Stimulated activated CD8-positive, alpha-beta memory T cell treated with anti-CD3 and anti-CD28 coated beads, Interleukin-4, amount 100 ng/mL, for 4 hours (primary cell): Measurements from ENCODE around the gene BTG4.

Experiments
- DNase-seq, 2 donors: peaks; one replicate each; pipeline ENCODE4 v3.0.0-alpha.2; 2020; ENCODE audit warnings: low read depth in 2 of 2, low spot score in 1 of 2

BTG4 gene

DNA sequence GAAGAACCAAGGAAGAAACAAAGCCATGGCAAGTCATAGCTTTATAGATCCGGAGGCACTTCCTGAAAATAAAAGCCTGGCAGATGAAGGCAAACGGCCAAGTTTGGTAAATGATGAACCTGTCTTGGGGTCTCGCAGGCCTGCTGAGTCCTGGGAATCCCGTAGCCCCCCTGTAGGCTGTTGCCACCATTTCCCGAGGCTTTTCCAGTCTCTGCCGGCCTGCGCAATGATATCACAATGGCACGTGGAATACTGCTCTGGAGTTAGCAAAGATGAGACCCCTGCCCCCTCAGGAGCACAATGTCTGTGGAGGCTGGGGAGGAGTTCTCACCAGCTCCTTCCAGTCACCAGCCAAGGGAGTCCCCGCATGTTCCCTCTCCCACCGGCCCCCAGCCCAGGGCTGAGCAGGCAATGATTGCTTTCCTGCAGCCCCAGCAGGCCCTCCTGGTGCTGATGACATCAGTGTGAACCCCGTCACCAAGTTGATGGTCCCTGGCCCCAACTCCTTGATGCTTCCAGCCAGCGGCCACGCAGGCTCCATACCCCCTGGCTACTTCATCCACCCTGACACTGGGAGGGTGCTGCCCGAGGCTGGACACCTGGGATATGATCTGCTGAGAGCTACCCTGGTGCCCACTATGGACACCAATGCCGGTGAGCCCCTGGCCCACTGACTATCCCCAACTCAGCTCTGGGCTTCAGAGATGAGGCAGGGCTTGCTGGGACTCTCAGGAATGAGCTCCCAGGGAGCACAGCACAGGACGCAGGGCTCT lies 55.9 kb downstream of the BTG4 start:
- no peak for DNase-seq

DNA sequence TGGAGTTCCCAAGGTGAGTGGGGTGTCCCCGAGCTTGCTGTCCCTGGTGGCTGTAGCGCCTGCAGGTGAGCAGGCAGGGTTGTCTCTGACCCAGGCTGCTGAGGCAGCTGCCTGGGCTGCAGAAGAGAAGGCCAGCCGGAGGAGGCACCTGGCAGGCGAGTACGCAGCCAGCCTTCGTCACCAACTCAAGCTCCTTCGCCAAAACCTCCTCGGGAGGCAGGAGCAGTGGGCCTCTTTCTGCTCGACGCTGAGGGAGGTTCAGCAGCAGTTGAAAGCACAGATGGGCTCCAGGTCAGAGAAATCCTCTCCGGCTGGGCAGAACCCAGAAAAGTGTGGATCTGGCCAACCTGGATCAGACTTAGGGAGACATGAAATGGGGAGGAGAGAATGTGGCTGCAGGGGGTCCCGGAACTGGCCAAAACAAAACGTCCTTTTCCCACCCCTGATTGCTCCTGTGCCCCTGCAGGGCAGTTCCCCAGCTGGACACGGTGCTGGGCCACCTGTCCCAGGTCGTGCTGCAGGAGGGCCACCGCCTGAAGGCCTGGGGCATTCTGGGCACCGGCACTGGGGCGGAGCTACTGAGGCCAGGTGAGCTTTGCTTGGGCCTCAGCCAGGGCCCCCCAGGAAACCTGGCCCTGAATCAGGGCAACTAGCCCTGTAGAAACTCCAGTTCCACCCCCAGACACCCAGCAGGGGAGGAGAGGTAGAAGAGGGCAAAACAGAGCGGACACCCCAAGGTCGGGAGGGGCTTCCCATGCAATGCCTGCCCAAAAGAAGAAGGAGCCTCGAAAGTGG lies 56.7 kb downstream of the BTG4 start:
- DNase-seq, result no peak

DNA sequence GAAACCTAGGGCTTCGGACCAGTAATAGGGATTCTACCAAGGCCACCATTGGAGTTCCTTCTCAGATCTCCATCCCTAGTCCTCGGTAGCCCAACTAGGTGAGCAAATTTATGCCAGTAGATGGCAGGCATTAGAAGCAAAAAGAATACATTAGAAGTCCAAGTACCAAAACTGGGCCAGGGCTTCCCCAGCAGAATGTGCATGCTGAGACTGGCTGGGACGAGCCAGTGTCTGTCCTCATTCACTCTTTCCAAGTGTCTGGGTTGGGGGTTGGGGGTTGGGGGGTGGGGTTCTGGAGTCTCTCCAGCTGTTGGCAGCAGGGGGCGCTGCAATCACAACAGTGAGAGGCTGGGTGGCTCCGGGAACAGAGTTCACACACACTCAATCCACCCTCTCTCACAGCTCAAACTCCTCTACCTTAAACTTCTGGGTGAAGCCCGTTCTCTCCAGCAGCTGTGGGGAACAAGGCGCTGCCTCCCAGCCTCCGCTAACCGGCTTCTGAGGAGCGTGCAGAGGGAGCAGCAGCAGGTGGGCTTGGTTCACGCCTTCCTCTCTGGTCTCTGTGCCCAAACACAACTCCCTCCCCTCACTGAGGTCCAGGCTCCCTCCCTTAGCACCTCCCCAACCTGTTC lies 57.5 kb downstream of the BTG4 start:
- peak; percentile 4 to 17 for DNase-seq

DNA sequence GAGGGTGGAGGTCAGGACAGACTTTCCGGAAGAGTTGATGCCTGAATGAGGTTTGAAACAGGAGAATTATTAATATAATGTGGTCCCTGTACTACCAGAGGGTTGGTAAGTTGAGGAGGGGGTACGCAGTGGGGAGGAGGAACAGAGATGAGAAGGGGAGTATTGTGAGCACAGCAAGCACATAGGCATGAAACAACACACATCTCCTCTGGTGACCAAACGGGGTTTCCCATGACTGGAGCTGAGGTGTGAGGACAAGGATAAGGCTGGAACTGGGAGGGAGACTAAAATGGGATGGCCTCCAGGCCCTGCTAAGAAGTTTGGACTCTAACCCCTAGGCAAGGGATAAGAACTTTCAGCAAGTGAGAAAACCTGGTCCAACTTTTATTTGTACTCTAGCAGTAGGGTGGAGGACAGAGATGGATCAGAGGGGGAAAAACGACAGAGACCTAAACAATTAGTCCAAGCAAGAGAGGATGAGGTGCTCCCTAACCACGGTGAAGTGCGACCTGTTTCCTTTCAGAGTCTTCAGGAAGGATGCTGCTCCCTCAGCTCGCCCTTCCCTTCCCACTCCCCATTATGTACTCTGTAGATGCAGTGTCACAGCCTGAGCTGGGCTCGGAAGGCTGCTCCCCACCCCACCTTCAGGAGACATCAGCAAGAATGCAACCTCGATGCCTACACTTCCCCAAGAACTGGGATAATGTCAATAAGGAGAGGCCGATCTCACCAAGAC lies 59.2 kb downstream of the BTG4 start:
- no peak for DNase-seq

DNA sequence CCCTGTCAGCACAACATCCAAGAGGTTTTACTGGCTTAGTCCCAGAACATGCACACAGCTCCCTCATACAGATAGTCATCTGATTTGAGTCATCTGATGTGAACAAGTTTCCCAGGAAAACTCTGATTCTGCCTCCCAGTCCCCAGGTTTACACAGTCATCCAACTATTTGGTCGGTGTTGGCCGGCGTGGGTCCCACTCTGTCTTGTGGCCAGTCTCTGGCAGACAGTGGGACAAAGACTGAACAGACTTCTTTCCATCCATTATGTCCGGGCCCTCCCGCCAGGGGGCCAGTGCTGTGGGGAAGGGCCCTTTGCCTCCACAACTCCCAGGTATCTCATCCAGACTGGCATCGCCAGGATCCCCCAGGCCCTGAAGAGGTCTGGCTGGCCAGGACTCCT lies 60.0 kb downstream of the BTG4 start:
- DNase-seq, result no peak

DNA sequence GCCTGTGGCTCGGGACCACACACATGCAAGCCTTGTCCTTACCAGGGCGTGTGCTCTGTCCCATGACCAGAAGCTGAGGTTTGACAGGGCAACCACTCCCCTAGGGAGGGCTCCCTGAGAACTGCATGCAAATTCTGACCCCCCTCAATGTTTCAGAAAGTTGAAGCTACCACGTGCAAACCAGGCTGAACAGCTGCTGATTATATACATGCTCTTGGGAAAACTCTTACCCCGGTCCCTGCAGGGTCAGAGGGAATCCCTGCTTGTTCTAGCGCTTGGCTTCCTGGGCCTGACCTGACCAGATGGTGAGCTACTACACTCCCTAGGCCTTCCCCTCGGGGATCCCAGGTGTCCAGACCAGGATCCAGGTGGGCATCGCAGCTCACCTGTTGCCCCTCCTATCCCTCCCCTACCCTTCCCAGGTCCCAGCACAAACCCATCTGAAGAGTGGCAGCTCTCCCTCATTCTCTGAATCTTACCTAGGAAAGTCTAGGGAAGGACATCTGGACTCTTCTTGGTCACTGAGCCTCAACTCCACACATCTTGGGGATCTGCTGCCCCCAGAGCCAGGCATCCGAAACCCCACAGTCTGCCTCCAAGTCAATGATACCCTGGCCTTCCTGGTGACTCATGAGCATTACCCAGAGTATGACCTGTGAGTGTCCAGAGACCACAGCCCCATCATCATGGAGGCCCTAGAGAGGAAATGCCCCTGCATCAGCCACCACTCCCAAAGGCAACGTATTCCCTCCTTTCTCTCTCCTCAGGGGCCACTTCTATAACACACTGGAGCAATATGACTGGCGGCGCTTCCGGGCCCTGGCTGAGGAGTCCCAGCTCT lies 61.5 kb downstream of the BTG4 start:
- no peak for DNase-seq

DNA sequence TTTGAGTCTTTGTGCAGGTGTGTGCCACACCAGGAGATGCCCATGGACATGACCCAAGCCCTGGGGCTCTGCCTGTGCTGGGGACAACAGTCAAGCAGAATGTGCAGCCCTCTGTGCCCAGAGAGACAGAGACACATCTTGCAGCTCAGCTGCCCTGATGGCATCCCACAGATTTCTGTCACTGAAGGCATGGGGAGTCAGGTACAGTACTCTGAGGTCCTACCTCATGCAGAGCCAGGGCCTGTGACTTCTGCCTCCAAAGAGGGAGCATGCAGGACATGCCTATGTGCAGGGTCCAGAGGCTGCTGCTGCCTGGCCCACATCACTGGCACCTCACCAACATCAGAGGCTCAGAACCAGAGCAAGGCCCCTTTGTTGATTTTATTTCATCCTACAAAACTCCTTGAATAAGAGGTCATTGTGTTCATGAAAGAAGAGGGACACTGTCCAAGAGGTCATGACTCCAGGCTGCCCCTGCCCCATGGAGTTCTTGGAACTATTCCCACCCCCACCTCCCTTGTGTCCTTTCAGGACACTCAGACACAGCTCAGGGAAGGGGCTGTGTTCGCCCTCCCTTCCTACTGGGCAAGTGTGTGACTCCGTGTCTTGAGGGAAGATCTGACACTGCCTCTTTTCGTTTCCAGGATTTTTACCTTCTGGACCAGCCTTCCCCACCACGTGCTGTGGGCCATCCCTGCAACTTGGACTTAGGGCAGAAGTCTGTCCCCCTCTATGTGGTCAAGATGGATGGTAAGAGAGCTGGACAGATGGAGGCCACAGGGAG lies 62.3 kb downstream of the BTG4 start:
- DNase-seq, result no peak

DNA sequence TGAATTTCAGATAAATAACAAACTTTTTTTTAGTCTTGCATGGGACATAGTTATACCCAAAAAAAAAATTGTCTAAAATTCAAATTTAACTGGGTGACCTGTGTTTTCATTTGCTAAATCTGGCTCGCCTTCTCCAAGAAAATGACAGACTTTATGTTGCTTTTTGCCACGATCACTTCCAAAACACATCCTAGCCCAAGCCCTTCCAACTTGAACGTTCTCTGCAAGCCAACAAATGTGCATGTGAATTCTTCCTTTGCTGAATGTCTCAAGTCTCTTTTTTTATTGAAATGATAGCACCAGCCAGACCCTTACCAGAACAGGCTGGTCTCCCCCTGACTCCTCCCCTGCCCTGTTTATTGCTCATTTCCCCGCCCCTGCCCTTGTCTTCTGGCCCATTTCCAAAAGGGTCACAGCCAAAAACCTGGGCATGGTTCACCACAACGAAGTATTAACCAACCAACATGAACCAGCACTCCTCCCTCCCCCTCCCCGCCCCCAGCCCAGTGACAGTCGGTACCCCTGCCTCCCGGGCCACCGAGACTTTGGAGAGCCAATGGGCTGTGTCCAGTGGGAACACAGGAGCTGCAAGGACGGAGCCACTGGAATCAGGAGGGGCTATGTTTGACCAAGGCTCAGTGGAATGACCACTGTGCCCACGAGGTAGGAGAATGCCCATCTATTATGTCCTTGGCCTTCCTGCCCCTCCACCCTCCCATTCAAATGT lies 63.2 kb downstream of the BTG4 start:
- DNase-seq, result no peak

DNA sequence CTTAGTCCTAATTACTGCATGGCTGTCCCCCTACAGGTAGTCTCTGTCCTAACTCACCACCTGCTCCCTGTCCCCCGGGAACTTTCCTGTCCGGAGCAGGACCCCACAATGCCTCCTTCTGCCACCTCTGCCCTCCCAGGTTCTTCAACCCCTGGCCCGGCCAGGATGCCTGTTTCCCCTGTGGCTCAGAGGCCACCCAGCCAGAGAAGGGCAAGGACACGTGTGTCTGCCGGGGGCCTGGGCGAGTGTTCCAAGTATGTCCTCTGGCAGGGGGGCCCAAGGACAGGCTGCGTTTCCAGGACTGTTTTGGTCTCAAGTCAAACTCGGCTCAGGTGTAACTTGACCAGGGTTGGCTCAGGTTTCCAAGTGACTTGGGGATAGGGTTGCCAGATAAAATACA lies 63.8 kb downstream of the BTG4 start:
- DNase-seq, result no peak

DNA sequence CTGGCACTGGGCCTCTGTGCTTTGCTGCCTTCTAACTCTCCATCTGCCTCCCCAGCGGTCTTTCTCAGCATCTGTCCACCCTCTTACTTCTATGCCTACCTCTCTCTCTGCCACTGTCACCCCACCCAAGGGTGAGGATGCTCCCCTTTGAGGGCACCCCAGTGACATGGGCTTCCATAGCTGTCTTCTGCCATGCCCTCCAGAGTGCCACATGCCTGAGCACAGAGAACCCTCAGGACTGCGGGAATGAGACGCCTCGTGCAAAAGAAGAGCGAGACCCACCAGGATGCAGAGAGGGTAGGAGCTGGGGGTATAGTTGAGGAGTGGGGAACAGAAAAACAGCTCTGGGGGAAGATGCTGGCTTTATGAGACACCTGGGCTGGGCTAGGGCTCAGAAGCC lies 64.3 kb downstream of the BTG4 start:
- DNase-seq, result no peak

DNA sequence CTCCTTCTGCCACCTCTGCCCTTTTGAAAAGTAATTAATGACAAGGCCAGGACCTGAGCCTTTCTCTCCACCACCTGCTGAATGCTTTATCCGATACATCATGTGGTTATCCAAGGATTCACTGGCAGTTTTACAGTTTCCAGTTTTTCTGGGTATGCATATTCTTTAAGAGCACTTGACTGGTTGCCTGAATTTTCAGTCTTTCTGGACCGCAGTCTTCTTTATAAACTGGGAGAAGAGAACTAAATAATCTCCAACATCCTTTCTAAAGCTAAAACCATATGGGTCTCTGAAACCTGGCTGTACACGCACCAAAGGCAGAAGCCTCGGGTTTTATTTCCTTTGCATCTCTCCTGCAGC lies 65.1 kb downstream of the BTG4 start:
- no peak for DNase-seq

DNA sequence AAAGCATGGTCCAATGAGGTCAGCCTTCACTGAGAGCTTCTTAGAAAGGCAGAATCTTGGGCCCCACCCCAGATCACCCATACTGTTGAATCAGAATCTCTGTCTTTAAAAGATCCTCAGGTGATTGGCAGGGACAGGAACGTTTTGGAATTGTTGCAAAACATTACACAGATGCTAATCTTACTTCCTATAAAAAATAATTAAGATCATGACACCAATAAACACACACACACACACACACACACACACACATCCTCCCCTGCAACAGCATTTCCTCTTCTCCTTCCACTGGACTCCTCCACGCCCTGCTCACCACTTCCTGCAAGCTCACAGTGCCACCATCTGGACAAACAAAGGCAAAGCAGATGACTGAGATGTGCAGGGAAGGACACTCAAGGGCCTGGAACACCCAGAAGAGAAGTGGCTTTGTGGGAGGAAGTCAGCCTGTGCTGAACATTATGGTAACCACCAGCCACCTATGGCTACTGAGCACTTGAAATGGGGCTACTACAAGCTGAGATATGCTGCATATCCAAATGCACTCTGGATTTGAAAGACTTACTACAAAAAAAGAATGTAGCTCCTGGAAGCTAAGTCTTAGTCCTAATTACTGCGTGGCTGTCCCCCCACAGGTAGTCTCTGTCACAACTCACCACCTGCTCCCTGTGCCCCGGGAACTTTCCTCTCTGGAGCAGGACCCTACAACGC lies 65.6 kb downstream of the BTG4 start:
- peak; percentile 43 to 50 for DNase-seq

DNA sequence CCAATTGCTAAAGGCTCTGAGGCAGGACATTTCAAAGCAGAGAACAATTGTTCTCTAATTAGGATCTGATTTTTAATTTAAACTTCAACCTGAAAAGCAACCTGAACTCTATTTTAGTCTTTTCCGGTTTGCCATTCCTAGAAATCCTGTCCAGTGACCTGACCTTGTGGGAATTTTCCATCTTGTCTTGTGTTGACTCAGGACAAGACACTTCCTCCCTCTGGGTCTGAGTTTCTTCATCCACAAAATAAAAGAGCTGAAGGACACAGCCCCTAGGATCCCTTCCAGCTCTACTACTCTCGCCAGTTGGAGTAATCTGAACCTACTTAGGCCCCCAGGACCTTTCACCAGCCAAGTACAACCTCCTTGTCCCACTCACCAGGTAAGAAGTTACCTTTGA lies 66.6 kb downstream of the BTG4 start:
- DNase-seq, result no peak
